GM23248 (cell line): ENCODE data around the gene DNAJA4. TPM values are rescaled to one million over a fixed set of nuclear protein-coding genes. Genes with fewer than 3 reads are reported as not detected.

Experiments used
- DNase-seq: peaks from one replicate; pipeline ENCODE4 v3.0.0-alpha.2; 2015
- H2AFZ ChIP-seq: fragments of 200-600 bp; sonication (generic); 2 replicates; pipeline ENCODE4 v1.6.1; 2016; ENCODE audit warnings: antibody characterized with exemption
- H3F3A ChIP-seq: fragments of 200-600 bp; sonication (generic); 2 replicates; pipeline ENCODE4 v1.6.1; 2016; ENCODE audit warnings: mild to moderate bottlenecking, antibody characterized with exemption, mixed run types; ENCODE audit not compliant: insufficient read depth
- H3K27ac ChIP-seq: fragments of 200-600 bp; sonication (generic); 2 replicates; pipeline ENCODE4 v1.5.1; 2016; ENCODE audit warnings: mild to moderate bottlenecking
- H3K27me3 ChIP-seq: fragments of 200-600 bp; sonication (generic); replicated peaks from 2 replicates; pipeline ENCODE4 v1.6.1; 2016; ENCODE audit warnings: mild to moderate bottlenecking; ENCODE audit not compliant: insufficient read depth
- H3K36me3 ChIP-seq: fragments of 200-600 bp; sonication (generic); 2 replicates; pipeline ENCODE4 v1.6.1; 2016; ENCODE audit warnings: low read depth, mild to moderate bottlenecking
- H3K4me1 ChIP-seq: fragments of 200-600 bp; sonication (generic); 2 replicates; pipeline ENCODE4 v1.6.1; 2016; ENCODE audit warnings: mild to moderate bottlenecking; ENCODE audit not compliant: insufficient read depth
- H3K4me2 ChIP-seq: fragments of 200-600 bp; sonication (generic); one replicate; pipeline ENCODE4 v1.6.1; 2016; ENCODE audit warnings: mild to moderate bottlenecking; ENCODE audit not compliant: unreplicated experiment
- H3K4me3 ChIP-seq: fragments of 200-600 bp; sonication (generic); 2 replicates; pipeline ENCODE4 v1.5.1; 2016; ENCODE audit warnings: mild to moderate bottlenecking
- H3K79me2 ChIP-seq: fragments of 200-600 bp; sonication (generic); 2 replicates; pipeline ENCODE4 v1.6.1; 2016; ENCODE audit warnings: mild to moderate bottlenecking; ENCODE audit not compliant: insufficient read depth
- H3K9ac ChIP-seq: fragments of 200-600 bp; sonication (generic); 2 replicates; pipeline ENCODE4 v1.6.1; 2016; ENCODE audit warnings: mild to moderate bottlenecking
- H3K9me2 ChIP-seq: fragments of 200-600 bp; sonication (generic); 2 replicates; pipeline ENCODE4 v1.6.1; 2016; ENCODE audit warnings: mixed run types, mild to moderate bottlenecking, moderate library complexity; ENCODE audit not compliant: insufficient read depth
- H3K9me3 ChIP-seq: fragments of 200-600 bp; sonication (generic); one replicate; pipeline ENCODE4 v1.6.1; 2017; ENCODE audit warnings: low read depth
- H4K20me1 ChIP-seq: fragments of 200-600 bp; sonication (generic); 2 replicates; pipeline ENCODE4 v1.6.0; 2016; ENCODE audit not compliant: insufficient read depth
- EZH2 ChIP-seq: fragments of 200-600 bp; sonication (generic); IDR thresholded peaks from 2 replicates; pipeline ENCODE4 v1.6.1; 2018; ENCODE audit warnings: antibody characterized with exemption, mild to moderate bottlenecking; ENCODE audit not compliant: insufficient read depth, poor library complexity, severe bottlenecking
- EZH2phosphoT487 ChIP-seq: fragments of 200-600 bp; sonication (generic); IDR thresholded peaks from 2 replicates; pipeline ENCODE4 v1.6.1; 2018; ENCODE audit warnings: antibody characterized with exemption, moderate library complexity, mild to moderate bottlenecking, low read depth; ENCODE audit not compliant: insufficient read depth
- WGBS, 2 experiments: methylation state at CpG; one replicate each; pipeline ENCODE4 v1.1.6; 2015 to 2017; ENCODE audit warnings: low lambda C conversion rate in 2 of 2, low coverage in 1 of 2; ENCODE audit errors: missing lambda C conversion rate in 2 of 2; 5-methylcytosine and 5-hydroxymethylcytosine counted together
- in situ Hi-C: fragments of 300-500 bp; cut with MboI; formaldehyde crosslinking; loops from 2 replicates; pipeline ENCODE4 v1.15.0; 2020
- polyA plus RNA-seq: library from polyadenylated mRNA; unstranded; fragments of >200 nt; fragmentation: Nextera tagmentation; extraction: Ambion mirVana; gene quantifications from 2 replicates; pipeline ENCODE4 v1.2.1, GENCODE V29; 2016
- total RNA-seq: library from RNA; depleted of rRNA; stranded (reverse); fragments of >200 nt; shearing (Covaris generic); gene quantifications from 2 replicates; pipeline ENCODE4 v1.2.3, GENCODE V29; 2014

Gene DNAJA4
- total and polyA plus RNA-seq, 2 experiments from 2014 or later, result 0.43 to 1.4 TPM

DNA sequence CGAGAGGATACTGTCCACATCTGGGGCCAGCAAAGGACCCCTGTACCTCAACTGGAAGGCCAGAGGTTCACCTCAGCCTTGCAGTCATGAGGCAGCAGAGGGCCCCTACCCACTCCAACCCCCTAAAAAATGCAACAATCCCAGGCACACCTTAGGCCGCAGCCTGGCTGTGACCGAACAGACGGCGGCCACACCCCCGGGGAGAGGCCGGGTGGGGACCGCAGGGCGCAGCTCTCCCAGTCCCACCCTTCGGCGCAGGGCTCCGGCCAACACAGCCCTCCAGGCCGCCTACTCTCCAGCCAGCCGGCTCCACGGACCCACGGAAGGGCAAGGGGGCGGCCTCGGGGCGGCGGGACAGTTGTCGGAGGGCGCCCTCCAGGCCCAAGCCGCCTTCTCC, 457 bp upstream of the DNAJA4 start:
- peak overlapping the region; percentile 28 for H3K4me2 ChIP-seq
- H3K79me2 ChIP-seq, result no peaks in the 10 kb centered on the region
- H3K4me3 ChIP-seq, result peak overlapping the region; percentile 69
- H4K20me1 ChIP-seq, result no peaks in the 10 kb centered on the region
- 84 to 92% methylated on average over 15 to 23 of the region's 23 CpGs for WGBS, 2 experiments
- H3K9me3 ChIP-seq, result no peaks in the 10 kb centered on the region
- peak overlapping the region; percentile 65 for H3K9ac ChIP-seq
- TF ChIP-seq EZH2 (no peak), EZH2phosphoT487 (no peak)
- in situ Hi-C loops, result no loop called here
- no peaks in the 10 kb centered on the region for H3K4me1 ChIP-seq
- no peaks in the 10 kb centered on the region; the same call in 1 of the 2 replicates for H3K27me3 ChIP-seq
- DNase-seq, result no peak
- H3K27ac ChIP-seq, result no peak overlapping the region
- no peaks in the 10 kb centered on the region for H3K9me2 ChIP-seq
- peak overlapping the region; percentile 78 for H2AFZ ChIP-seq
- no peaks in the 10 kb centered on the region for H3F3A ChIP-seq
- H3K36me3 ChIP-seq, result no peaks in the 10 kb centered on the region

GRCh38 chr15:78265137-78265460, 737 bp downstream of the DNAJA4 start:
- no peaks in the 10 kb centered on the region for H3K79me2 ChIP-seq
- H4K20me1 ChIP-seq, result no peaks in the 10 kb centered on the region
- no peaks in the 10 kb centered on the region for H3K9me2 ChIP-seq
- no peaks in the 10 kb centered on the region for H3K4me1 ChIP-seq
- TF ChIP-seq EZH2 (peak; percentile 8), EZH2phosphoT487 (no peak)
- H3K27me3 ChIP-seq, result no peaks in the 10 kb centered on the region; the same call in 1 of the 2 replicates
- peak overlapping the region; percentile 65; the same call in 1 of the 2 replicates for H3K9ac ChIP-seq
- peak overlapping the region; percentile 92 for H2AFZ ChIP-seq
- H3K36me3 ChIP-seq, result no peaks in the 10 kb centered on the region
- H3F3A ChIP-seq, result no peaks in the 10 kb centered on the region
- DNase-seq, result no peak
- WGBS, 2 experiments, result 27 to 34% methylated on average over 11 to 12 of the region's 12 CpGs
- H3K9me3 ChIP-seq, result no peaks in the 10 kb centered on the region
- H3K4me3 ChIP-seq, result peak overlapping the region; percentile 69
- peak overlapping the region; percentile 75 for H3K4me2 ChIP-seq
- H3K27ac ChIP-seq, result no peak overlapping the region
- in situ Hi-C loops, result no loop called here

- no peak overlapping the region for H3K27ac ChIP-seq
- H3K9me2 ChIP-seq, result no peaks in the 10 kb centered on the region
- H3K9me3 ChIP-seq, result no peaks in the 10 kb centered on the region
- no peaks in the 10 kb centered on the region for H4K20me1 ChIP-seq
- TF ChIP-seq EZH2 (no peak), EZH2phosphoT487 (no peak)
- no peak overlapping the region for H3K9ac ChIP-seq
- H3K36me3 ChIP-seq, result no peaks in the 10 kb centered on the region
- H2AFZ ChIP-seq, result no peak overlapping the region
- no peaks in the 10 kb centered on the region for H3K79me2 ChIP-seq
- WGBS, 2 experiments, result 72 to 75% methylated on average over 9 of the region's 9 CpGs
- H3F3A ChIP-seq, result no peaks in the 10 kb centered on the region
- no peaks in the 10 kb centered on the region; the same call in 1 of the 2 replicates for H3K27me3 ChIP-seq
- in situ Hi-C loops, result no loop called here
- H3K4me3 ChIP-seq, result no peak overlapping the region
- H3K4me2 ChIP-seq, result no peak overlapping the region
- peak; percentile 24 for DNase-seq
- no peaks in the 10 kb centered on the region for H3K4me1 ChIP-seq
These were observed 1.4 kb downstream of the DNAJA4 start for GRCh38 chr15:78265752-78266224.

GRCh38 chr15:78266229-78266628, 1.9 kb downstream of the DNAJA4 start:
- H3K27me3 ChIP-seq, result no peaks in the 10 kb centered on the region; the same call in 1 of the 2 replicates
- H3K4me2 ChIP-seq, result no peak overlapping the region
- no peak overlapping the region for H2AFZ ChIP-seq
- H3K9me3 ChIP-seq, result no peaks in the 10 kb centered on the region
- DNase-seq, result no peak
- in situ Hi-C loops, result no loop called here
- no peaks in the 10 kb centered on the region for H3K36me3 ChIP-seq
- no peaks in the 10 kb centered on the region for H3F3A ChIP-seq
- H3K27ac ChIP-seq, result no peak overlapping the region
- no peak for TF ChIP-seq EZH2
- TF ChIP-seq EZH2phosphoT487, result no peak
- no peaks in the 10 kb centered on the region for H4K20me1 ChIP-seq
- H3K9ac ChIP-seq, result no peak overlapping the region
- no peaks in the 10 kb centered on the region for H3K79me2 ChIP-seq
- H3K4me1 ChIP-seq, result no peaks in the 10 kb centered on the region
- H3K4me3 ChIP-seq, result no peak overlapping the region
- H3K9me2 ChIP-seq, result no peaks in the 10 kb centered on the region

DNA sequence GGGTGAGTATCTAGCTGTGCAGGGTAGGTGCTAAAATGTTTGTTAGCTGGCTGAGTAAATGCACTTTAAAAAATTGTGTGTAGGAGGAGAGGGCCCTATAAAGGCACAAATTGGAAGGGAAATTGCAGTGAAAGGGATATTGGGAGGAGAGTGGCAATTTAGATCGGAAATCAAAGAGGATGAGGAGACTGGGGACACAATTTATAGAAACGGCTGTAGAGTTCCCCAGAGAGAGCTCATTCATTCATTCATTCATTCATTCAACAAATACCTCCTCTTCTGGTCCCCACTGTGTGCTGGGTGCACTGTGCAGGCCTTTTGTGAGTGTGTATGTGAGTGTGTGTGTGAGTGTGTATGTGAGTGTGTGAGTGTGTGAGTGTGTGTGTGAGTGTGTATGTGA, 2.4 kb downstream of the DNAJA4 start:
- in situ Hi-C loops, result no loop called here
- no peaks in the 10 kb centered on the region for H3K9me2 ChIP-seq
- no peaks in the 10 kb centered on the region for H3K27me3 ChIP-seq
- no peak for TF ChIP-seq EZH2
- TF ChIP-seq EZH2phosphoT487, result no peak
- no peak overlapping the region for H3K9ac ChIP-seq
- H3K4me3 ChIP-seq, result no peak overlapping the region
- no peak overlapping the region for H3K4me2 ChIP-seq
- no peak overlapping the region for H3K27ac ChIP-seq
- H3K36me3 ChIP-seq, result no peaks in the 10 kb centered on the region
- no peak for DNase-seq
- no peaks in the 10 kb centered on the region for H3K9me3 ChIP-seq
- no peaks in the 10 kb centered on the region for H3F3A ChIP-seq
- WGBS, 2 experiments, result 66 to 71% methylated on average over 2 of the region's 2 CpGs
- H2AFZ ChIP-seq, result no peak overlapping the region
- H3K4me1 ChIP-seq, result no peaks in the 10 kb centered on the region
- H4K20me1 ChIP-seq, result no peaks in the 10 kb centered on the region
- H3K79me2 ChIP-seq, result no peaks in the 10 kb centered on the region
